Epithelial cell of umbilical artery (primary cell): ENCODE results near the gene METAP2. TPM values are rescaled to one million over a fixed set of nuclear protein-coding genes. Genes with fewer than 3 reads are reported as not detected.

Experiments used
- total RNA-seq: library from RNA; depleted of rRNA; stranded (reverse); fragments of >200 nt; gene quantifications from 2 replicates; pipeline ENCODE4 v1.2.3, GENCODE V29; 2014

The METAP2 gene
- total RNA-seq = 97.1 and 116 TPM in 2 replicates

DNA sequence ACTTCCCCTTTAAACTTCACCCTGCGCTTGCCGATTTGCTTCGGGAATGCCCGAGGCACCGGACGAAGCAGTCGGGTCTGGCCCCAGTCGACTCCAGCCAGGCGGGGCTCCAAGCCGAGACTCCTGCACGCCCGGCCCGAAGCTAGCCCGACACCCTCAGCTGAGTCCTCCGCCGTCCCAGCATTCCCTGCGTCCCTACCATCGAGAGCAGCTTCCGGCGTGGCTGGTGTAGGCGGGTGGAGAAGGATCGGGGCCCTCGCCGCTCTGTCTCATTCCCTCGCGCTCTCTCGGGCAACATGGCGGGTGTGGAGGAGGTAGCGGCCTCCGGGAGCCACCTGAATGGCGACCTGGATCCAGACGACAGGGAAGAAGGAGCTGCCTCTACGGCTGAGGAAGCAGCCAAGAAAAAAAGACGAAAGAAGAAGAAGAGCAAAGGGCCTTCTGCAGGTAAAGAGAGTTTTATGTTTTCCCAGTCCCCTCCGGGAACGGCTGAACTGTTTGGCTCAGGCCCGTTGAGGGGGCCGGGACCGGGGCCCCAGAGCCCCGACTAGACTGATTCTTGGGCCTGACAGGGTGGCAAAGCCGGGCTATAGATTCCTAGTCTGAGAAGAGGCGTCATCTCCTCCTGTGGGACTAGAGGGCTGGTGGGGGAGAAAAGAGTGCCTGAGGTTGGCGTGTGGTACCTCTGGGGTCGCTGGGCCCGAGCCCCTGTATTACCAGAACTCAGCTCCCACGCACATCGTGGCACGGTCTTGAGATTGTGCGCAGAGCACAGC is at the start of gene METAP2:
Gene METAP2 (plus strand): TSS at position 269 of the 776 bp plus-strand sequence. CDS start 28 bp downstream, at position 297.

DNA sequence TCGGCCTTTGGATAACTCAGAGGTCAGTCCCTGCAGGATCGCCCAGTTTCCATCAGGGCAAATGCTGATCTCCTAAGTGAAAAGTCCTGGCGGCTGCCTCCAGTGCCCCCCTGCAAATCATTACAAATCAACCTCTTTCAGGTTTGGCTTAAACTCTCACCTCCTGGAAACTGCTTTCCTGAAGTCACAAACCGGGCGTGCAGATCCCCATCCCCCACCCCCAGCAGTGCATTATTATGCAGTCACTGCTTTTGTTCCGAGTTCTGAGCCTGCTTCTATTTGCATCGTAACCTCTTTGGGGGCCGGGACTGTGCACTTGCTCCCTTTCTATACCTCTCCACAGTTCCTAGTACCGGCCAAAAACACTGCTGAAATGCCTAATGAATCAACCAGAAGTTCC is 77.4 kb downstream of the METAP2 start, which contains the start of gene USP44:
Gene USP44 (minus strand): TSS at position 172 of the 400 bp plus-strand sequence. CDS start 17,220 bp downstream, outside the sequence.

Other genes starting within 250 kb of the METAP2 start
- 2.6 and 3.0 TPM in 2 replicates for gene USP44, start 77.3 kb downstream of the METAP2 start, total RNA-seq